ENCODE measurements around the gene FBXO11.
"Not testable (repeated sequence)": the region's sequence is repeated elsewhere in the genome, so short reads cannot be mapped to it uniquely, and the experiment has no call there.

Gene FBXO11

GRCh38 chr2:47897883-47898731 lies 8.2 kb downstream of the FBXO11 start:
- no peak for DNase-seq (ENCODE audit: low spot score)

- DNase-seq (ENCODE audit: low spot score): not testable (repeated sequence)
Measured at GRCh38 chr2:47897191-47897882, 9.0 kb downstream of the FBXO11 start.

- no peak for DNase-seq (ENCODE audit: low spot score)
Measured at GRCh38 chr2:47896450-47896968, 9.8 kb downstream of the FBXO11 start.

- DNase-seq (ENCODE audit: low spot score): no peak
Measured at GRCh38 chr2:47893771-47894170, 12.5 kb downstream of the FBXO11 start.

- DNase-seq (ENCODE audit: low spot score): no peak
Measured at GRCh38 chr2:47892338-47892730, 14.0 kb downstream of the FBXO11 start.

GRCh38 chr2:47891369-47892337 lies 14.6 kb downstream of the FBXO11 start:
- no peak for DNase-seq (ENCODE audit: low spot score)

GRCh38 chr2:47890711-47891368 lies 15.5 kb downstream of the FBXO11 start:
- DNase-seq (ENCODE audit: low spot score): no peak

- no peak for DNase-seq (ENCODE audit: low spot score)
Measured at GRCh38 chr2:47888581-47889280, 17.6 kb downstream of the FBXO11 start.

GRCh38 chr2:47876912-47877311 lies 29.4 kb downstream of the FBXO11 start:
- DNase-seq (ENCODE audit: low spot score): no peak

GRCh38 chr2:47872941-47873340 lies 33.4 kb downstream of the FBXO11 start:
- no peak for DNase-seq (ENCODE audit: low spot score)

- DNase-seq (ENCODE audit: low spot score): no peak
Measured at GRCh38 chr2:47870641-47871540, 35.4 kb downstream of the FBXO11 start.

- no peak for DNase-seq (ENCODE audit: low spot score)
Measured at GRCh38 chr2:47869859-47870595, 36.3 kb downstream of the FBXO11 start.

- DNase-seq (ENCODE audit: low spot score): no peak
Measured at GRCh38 chr2:47868611-47869352, 37.5 kb downstream of the FBXO11 start.

- peak; percentile 33 for DNase-seq (ENCODE audit: low spot score)
Measured at GRCh38 chr2:47867205-47867604, 39.1 kb downstream of the FBXO11 start.

GRCh38 chr2:47864566-47864965 lies 41.7 kb downstream of the FBXO11 start:
- DNase-seq (ENCODE audit: low spot score): no peak

GRCh38 chr2:47862949-47863348 lies 43.3 kb downstream of the FBXO11 start:
- no peak for DNase-seq (ENCODE audit: low spot score)

- not testable (repeated sequence) for DNase-seq (ENCODE audit: low spot score)
Measured at GRCh38 chr2:47853067-47853777, 53.1 kb downstream of the FBXO11 start.

GRCh38 chr2:47850198-47850597 lies 56.1 kb downstream of the FBXO11 start:
- DNase-seq (ENCODE audit: low spot score): no peak

Data from COLO829 (cell line).